Measurements from ENCODE around the gene HINFP. TPM values are rescaled to one million over a fixed set of nuclear protein-coding genes. Genes with fewer than 3 reads are reported as not detected.
A peak's percentile ranks its signal among the peaks of the same experiment; 100 is the strongest.

Gene HINFP, protein sequence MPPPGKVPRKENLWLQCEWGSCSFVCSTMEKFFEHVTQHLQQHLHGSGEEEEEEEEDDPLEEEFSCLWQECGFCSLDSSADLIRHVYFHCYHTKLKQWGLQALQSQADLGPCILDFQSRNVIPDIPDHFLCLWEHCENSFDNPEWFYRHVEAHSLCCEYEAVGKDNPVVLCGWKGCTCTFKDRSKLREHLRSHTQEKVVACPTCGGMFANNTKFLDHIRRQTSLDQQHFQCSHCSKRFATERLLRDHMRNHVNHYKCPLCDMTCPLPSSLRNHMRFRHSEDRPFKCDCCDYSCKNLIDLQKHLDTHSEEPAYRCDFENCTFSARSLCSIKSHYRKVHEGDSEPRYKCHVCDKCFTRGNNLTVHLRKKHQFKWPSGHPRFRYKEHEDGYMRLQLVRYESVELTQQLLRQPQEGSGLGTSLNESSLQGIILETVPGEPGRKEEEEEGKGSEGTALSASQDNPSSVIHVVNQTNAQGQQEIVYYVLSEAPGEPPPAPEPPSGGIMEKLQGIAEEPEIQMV
- total RNA-seq = 15.4 and 17.7 TPM in 2 replicates

DNA sequence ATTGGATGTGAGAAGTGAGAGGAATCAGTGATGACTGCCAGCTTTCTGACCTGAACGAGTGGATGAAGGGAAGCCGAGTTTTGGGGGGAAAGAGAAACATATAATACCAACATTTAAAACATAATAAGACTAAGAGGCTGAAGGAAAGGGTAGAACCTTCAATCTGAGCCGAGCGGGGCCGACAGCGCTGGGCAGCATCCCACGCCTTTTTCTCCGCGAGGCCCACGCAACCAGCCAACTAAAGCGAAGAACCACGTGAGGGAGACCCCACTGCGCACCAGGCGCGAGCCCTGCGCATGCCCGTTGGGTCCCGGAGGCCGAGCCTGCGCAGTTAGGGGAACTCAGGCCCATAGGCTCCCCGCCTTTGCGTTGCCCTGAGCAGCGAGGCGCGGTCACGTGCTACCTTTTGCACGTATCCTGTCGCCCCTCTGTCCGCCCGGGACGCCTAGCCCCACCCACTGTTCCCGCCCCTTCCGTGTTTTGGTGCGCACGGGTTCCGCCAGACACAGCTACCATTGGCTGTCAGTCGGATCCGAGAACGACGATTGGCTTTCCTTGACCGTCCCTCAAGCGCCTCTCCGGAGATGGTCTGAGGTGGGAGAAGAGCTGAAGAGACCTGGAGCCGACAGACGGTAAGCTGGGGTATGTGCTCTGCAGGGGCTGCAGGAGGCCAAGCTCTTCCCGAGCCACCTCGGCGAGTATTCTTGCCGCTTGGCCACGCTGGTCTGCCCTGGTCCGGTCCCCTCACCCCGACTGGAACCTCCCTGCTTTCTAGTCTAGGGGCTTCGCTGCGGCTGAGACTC lies at the start of gene HINFP:
HINFP (plus strand) TSS at position 573 of the 803 bp plus-strand sequence. CDS start 5,365 bp downstream, outside the sequence.
- DNase-seq (ENCODE audit: low read depth, low spot score) = peak; percentile 97

DNA sequence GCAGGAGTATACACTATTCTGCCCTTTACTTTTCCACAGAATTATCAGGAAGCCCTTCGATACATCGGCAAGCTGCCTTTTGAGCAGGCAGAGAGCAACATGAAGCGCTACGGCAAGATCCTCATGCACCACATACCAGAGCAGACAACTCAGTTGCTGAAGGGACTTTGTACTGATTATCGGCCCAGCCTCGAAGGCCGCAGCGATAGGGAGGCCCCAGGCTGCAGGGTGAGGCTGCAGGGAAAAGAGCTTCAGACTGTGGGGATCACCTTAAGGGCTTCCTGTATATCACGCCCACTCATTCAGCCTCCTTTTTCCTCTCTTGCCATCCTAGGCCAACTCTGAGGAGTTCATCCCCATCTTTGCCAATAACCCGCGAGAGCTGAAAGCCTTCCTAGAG lies 43.5 kb upstream of the HINFP start:
- DNase-seq (ENCODE audit: low read depth, low spot score) = no peak

GRCh38 chr11:119078675-119079420 lies 42.5 kb upstream of the HINFP start:
- DNase-seq (ENCODE audit: low read depth, low spot score) = no peak

GRCh38 chr11:119081682-119082260 lies 39.6 kb upstream of the HINFP start:
- DNase-seq (ENCODE audit: low read depth, low spot score) = no peak

GRCh38 chr11:119084663-119085436 lies 36.5 kb upstream of the HINFP start, which contains the start of gene HMBS:
Gene HMBS, plus strand, starts transcription at chr11:119084881. Its CDS starts 153 bp downstream, at chr11:119085034.
- peak; percentile 65 for DNase-seq (ENCODE audit: low read depth, low spot score)

GRCh38 chr11:119085437-119085847 lies 35.9 kb upstream of the HINFP start:
- DNase-seq (ENCODE audit: low read depth, low spot score) = no peak

GRCh38 chr11:119087123-119087522 lies 34.3 kb upstream of the HINFP start:
- DNase-seq (ENCODE audit: low read depth, low spot score) = no peak

- no peak for DNase-seq (ENCODE audit: low read depth, low spot score)
These were observed 33.6 kb upstream of the HINFP start for GRCh38 chr11:119087747-119088241.

DNA sequence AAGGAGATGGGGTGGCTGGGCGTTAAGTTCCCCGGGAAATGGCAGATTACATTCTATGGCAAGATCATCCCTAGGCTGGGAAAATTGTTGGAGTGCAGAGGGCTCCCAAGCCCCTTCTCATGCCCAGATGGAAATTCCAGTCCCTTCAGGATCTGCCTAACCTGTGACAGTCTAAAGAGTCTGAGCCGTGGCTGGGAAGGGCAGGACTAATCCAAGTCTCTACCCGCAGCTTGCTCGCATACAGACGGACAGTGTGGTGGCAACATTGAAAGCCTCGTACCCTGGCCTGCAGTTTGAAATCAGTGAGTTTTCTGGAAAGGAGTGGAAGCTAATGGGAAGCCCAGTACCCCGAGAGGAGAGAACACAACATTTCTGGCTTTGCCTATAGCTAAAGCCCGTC lies 33.0 kb upstream of the HINFP start:
- DNase-seq (ENCODE audit: low read depth, low spot score) = no peak

- DNase-seq (ENCODE audit: low read depth, low spot score) = no peak
These were observed 32.1 kb upstream of the HINFP start for GRCh38 chr11:119089319-119089718.

- DNase-seq (ENCODE audit: low read depth, low spot score) = no peak
These were observed 30.2 kb upstream of the HINFP start for GRCh38 chr11:119091178-119091577.

- DNase-seq (ENCODE audit: low read depth, low spot score) = no peak
These were observed 29.2 kb upstream of the HINFP start for GRCh38 chr11:119091966-119092879.

DNA sequence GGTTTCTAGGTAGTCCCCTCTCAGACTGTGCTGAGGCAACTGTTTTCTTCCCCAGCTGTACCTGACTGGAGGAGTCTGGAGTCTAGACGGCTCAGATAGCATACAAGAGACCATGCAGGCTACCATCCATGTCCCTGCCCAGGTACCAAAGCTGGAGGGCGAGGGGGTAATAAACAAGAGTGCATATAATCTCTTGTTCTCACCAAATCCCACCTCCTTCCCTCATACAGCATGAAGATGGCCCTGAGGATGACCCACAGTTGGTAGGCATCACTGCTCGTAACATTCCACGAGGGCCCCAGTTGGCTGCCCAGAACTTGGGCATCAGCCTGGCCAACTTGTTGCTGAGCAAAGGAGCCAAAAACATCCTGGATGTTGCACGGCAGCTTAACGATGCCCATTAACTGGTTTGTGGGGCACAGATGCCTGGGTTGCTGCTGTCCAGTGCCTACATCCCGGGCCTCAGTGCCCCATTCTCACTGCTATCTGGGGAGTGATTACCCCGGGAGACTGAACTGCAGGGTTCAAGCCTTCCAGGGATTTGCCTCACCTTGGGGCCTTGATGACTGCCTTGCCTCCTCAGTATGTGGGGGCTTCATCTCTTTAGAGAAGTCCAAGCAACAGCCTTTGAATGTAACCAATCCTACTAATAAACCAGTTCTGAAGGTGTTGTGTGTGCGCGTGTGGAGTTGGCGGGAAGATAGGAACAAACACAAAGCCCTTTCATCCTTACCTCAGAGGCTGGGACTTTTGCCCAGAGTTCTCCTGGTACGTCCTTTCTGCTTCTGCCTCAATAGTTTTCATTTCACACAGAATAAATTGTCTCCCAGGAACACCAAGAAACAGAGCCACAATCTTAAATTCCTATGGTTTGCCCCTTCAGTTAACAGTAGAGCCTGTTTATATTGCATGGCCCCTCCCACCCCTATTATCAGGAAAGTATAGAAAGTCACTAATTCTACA lies 28.2 kb upstream of the HINFP start:
- no peak for DNase-seq (ENCODE audit: low read depth, low spot score)

DNA sequence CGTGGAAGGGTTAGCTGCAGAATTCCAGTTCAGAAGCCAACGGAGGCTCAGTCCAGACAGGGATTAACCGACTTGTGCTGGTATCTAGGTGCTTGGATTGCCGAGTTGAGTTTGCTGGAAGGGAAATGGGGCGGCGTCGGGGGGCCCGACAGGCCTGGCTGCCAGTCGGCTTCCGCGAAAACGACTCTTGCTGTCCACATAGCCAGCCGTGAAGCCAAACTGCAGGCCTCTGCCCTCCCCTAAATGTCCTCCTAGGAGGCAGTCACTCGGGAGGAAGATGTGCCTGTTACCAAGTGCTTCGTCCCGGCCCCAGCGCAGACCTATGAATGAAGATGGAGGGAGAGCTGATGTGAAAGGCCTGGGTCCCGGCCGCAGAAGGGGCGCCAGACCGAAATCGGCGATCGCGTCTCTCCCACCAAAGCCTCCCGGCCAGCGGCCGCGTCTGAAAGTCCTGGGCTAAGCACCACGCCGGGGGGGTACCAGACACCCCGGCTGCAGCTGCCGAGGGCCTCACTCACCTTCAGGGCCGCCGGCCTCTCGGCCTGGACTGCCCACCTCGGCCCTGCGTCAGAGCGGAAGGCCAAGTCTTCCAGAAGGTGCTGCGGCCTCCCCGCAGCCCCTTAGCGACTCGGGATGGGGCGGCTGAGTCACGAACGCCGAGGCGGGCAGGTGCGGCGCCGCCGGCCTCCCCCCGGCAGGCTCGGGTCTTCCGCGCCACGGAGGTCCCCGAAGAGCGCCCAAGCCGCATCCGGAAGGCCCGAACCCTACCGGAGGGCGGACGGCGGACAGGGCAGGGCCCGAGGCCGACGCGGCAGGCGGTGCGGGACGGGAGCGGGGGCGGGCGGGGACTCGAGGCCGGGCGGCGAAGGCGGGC lies 27.2 kb upstream of the HINFP start:
- no peak for DNase-seq (ENCODE audit: low read depth, low spot score)

- DNase-seq (ENCODE audit: low read depth, low spot score) = peak; percentile 58
These were observed 26.6 kb upstream of the HINFP start for GRCh38 chr11:119094816-119095065.

DNA sequence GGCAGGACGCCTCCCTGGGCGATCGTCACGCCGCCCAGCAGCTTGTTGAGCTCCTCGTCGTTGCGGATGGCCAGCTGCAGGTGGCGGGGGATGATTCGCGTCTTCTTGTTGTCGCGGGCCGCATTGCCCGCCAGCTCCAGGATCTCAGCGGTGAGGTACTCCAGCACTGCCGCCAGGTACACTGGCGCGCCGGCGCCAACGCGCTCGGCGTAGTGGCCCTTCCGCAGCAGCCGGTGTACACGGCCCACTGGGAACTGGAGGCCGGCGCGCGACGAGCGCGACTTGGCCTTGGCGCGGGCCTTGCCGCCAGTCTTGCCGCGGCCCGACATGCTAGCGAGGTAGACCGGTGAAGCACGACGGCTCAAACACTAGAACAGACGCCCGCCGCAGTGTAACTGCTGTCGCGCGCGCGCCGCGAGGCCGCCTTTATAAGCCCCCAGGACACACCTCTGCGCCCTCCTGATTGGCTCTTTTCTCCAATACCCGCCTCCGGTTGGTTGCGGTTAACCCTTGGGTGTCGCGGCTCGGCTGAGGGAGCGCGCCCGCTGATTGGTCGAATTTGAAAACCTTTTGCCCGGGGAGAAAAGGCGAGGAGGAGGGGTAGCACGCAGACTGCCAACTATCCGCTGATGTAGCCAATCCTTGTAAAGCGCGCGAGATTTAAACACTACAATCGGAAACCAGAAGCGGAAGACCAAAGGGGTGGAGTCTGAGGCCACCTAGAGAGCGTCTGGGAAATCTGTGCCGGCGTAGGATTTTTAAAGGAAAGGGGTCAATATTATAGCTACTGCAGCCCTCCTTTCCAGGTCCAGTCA lies 26.1 kb upstream of the HINFP start:
- DNase-seq (ENCODE audit: low read depth, low spot score) = peak; percentile 99
